Breast epithelium (tissue), 3 donors: ENCODE data around the gene SH3BP1.

Source experiments
- POLR2A ChIP-seq: fragments of 450-650 bp; IDR thresholded peaks from one replicate; pipeline ENCODE4 v1.6.1; 2016; ENCODE audit warnings: antibody characterized with exemption, mild to moderate bottlenecking, moderate library complexity
- TF ChIP-seq, protein P1 (sequence below), 3 donors: fragments of 450-650 bp; IDR thresholded peaks; one replicate each; pipeline ENCODE4 v1.5.1; 2016 to 2017; ENCODE audit warnings: antibody characterized with exemption in 3 of 3, mild to moderate bottlenecking in 3 of 3, moderate library complexity in 3 of 3

DNA sequence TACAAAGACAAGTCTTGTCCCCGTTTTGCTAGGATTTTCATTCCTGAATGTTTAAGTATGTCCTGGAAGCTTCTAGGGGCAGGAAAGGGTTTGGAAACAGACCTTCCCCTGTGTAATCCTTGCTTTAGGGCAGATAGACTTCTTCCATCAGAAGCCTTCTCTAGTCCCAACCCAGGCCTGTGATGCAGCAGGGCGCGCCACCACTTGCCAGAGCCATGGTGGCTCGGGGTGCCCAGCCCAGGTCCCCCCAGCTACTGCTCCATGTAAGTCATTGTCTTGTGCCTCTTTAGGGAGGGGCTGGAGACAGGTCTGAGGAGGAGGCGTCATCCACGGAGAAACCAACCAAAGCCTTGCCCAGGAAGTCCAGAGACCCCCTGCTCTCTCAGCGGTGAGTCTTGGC lies 50.9 kb downstream of the SH3BP1 start:
- TF ChIP-seq, protein P1, sequence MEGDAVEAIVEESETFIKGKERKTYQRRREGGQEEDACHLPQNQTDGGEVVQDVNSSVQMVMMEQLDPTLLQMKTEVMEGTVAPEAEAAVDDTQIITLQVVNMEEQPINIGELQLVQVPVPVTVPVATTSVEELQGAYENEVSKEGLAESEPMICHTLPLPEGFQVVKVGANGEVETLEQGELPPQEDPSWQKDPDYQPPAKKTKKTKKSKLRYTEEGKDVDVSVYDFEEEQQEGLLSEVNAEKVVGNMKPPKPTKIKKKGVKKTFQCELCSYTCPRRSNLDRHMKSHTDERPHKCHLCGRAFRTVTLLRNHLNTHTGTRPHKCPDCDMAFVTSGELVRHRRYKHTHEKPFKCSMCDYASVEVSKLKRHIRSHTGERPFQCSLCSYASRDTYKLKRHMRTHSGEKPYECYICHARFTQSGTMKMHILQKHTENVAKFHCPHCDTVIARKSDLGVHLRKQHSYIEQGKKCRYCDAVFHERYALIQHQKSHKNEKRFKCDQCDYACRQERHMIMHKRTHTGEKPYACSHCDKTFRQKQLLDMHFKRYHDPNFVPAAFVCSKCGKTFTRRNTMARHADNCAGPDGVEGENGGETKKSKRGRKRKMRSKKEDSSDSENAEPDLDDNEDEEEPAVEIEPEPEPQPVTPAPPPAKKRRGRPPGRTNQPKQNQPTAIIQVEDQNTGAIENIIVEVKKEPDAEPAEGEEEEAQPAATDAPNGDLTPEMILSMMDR (IDR thresholded peaks at IDR 0.05) = no peak
- TF ChIP-seq POLR2A = no peak
